ENCODE measurements around the gene TBCEL.

TBCEL gene

DNA sequence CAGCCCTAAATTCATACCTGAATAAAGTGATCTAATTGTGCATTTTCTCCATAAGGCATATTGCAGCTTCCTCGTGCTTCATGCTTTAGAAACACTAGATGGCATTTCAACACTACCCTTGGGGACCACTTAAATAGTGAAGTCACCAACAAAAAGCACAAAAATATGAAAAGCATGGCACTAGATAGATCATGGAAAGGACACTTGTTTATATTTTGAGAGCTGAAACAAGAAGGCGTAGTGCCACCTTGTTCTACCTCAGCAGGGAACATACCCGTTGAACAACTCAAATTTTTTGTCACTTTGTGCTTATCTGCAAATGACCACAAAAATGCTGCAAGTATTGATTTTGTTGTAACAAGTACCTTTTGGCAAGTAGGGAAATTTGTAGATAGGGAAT, 8.6 kb downstream of the TBCEL start:
- Histone ChIP-seq H3K27ac (ENCODE audit: low read length) (no peak overlapping the region), H3K79me2 (ENCODE audit: insufficient read depth, low read length) (no peaks in the 10 kb centered on the region)
- ATAC-seq (ENCODE audit: insufficient read depth, low read depth): no peak

GRCh38 chr11:121033635-121034034, 9.7 kb downstream of the TBCEL start:
- Histone ChIP-seq H3K27me3 (ENCODE audit: insufficient read depth, low read length, poor library complexity) (no peaks in the 10 kb centered on the region), H3K4me2 (ENCODE audit: insufficient read depth, low read length) (no peak overlapping the region), H3K9me3 (ENCODE audit: insufficient read depth, low read length, severe bottlenecking) (no peaks in the 10 kb centered on the region), H3K36me3 (ENCODE audit: insufficient read depth, low read length) (no peaks in the 10 kb centered on the region), H3K9ac (ENCODE audit: low read depth, low read length) (no peak overlapping the region), H3K4me3 (ENCODE audit: low read depth in 1 of 2, low read length in 2 of 2) (no peak overlapping the region), H4K20me1 (ENCODE audit: insufficient read depth, low read length) (no peaks in the 10 kb centered on the region; the same call in 1 of the 2 replicates), H2AFZ (ENCODE audit: low read depth, low read length) (no peak overlapping the region), H3K4me1 (ENCODE audit: insufficient read depth, low read length) (peaks cover 9% of the 10 kb centered on the region; the same call in 1 of the 2 replicates), H3K27ac (ENCODE audit: low read length) (no peak overlapping the region), H3K79me2 (ENCODE audit: insufficient read depth, low read length) (no peaks in the 10 kb centered on the region)
- TF ChIP-seq CTCF (IDR thresholded peaks at IDR 0.05; ENCODE audit: borderline replicate concordance, extremely low read depth, low read length, poor library complexity, severe bottlenecking): no peak
- TF ChIP-seq EZH2 (IDR thresholded peaks at IDR 0.05; ENCODE audit: borderline replicate concordance, low read depth, low read length, severe bottlenecking): no peak
- ATAC-seq (ENCODE audit: insufficient read depth, low read depth) (no peak), DNase-seq (no peak)

More for the DNA sequence above, 8.6 kb downstream of the TBCEL start:
- Histone ChIP-seq H2AFZ (ENCODE audit: low read depth, low read length) (no peak overlapping the region), H3K9me3 (ENCODE audit: insufficient read depth, low read length, severe bottlenecking) (no peaks in the 10 kb centered on the region), H3K27me3 (ENCODE audit: insufficient read depth, low read length, poor library complexity) (no peaks in the 10 kb centered on the region), H4K20me1 (ENCODE audit: insufficient read depth, low read length) (no peaks in the 10 kb centered on the region; the same call in 1 of the 2 replicates), H3K4me2 (ENCODE audit: insufficient read depth, low read length) (no peak overlapping the region), H3K4me1 (ENCODE audit: insufficient read depth, low read length) (peaks cover 9% of the 10 kb centered on the region; the same call in 1 of the 2 replicates), H3K36me3 (ENCODE audit: insufficient read depth, low read length) (no peaks in the 10 kb centered on the region), H3K9ac (ENCODE audit: low read depth, low read length) (no peak overlapping the region), H3K4me3 (ENCODE audit: low read depth in 1 of 2, low read length in 2 of 2) (no peak overlapping the region)
- no peak for DNase-seq
- TF ChIP-seq EZH2 (IDR thresholded peaks at IDR 0.05; ENCODE audit: borderline replicate concordance, low read depth, low read length, severe bottlenecking) (no peak), CTCF (IDR thresholded peaks at IDR 0.05; ENCODE audit: borderline replicate concordance, extremely low read depth, low read length, poor library complexity, severe bottlenecking) (peak; percentile 21)

DNA sequence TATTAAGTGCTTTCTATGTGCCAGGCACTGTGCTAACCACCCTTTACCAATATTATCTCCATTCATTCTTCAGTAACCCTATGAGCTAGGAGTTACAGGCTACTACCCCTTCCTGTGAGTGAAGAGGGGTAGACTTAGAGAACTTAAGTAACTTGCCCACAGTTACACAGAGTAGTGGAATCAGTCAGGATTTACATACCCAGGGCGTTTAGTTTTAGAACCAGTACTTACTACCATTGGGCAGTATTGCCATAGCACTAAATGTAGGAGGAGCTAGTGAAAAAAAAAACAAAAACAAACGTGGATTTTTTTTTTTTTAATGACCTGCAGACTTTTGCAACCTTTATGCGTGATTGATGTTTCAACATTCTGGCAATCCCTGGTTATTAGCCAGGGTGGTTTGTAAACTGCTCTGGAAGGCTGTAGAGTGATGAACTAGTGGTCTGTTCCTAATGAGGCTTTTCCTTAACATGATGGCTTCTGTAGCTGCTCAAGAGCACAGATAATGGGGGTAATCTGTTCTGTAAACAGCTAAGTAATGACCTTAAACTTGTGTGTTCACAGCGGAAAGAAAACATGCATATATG, 11.4 kb downstream of the TBCEL start:
- Histone ChIP-seq H3K27me3 (ENCODE audit: insufficient read depth, low read length, poor library complexity) (no peaks in the 10 kb centered on the region), H3K36me3 (ENCODE audit: insufficient read depth, low read length) (no peaks in the 10 kb centered on the region), H3K9me3 (ENCODE audit: insufficient read depth, low read length, severe bottlenecking) (no peaks in the 10 kb centered on the region), H3K9ac (ENCODE audit: low read depth, low read length) (no peak overlapping the region), H2AFZ (ENCODE audit: low read depth, low read length) (no peak overlapping the region), H3K4me1 (ENCODE audit: insufficient read depth, low read length) (no peaks in the 10 kb centered on the region), H3K27ac (ENCODE audit: low read length) (no peak overlapping the region), H3K79me2 (ENCODE audit: insufficient read depth, low read length) (no peaks in the 10 kb centered on the region), H3K4me3 (ENCODE audit: low read depth in 1 of 2, low read length in 2 of 2) (no peak overlapping the region), H3K4me2 (ENCODE audit: insufficient read depth, low read length) (no peak overlapping the region), H4K20me1 (ENCODE audit: insufficient read depth, low read length) (no peaks in the 10 kb centered on the region; the same call in 1 of the 2 replicates)
- TF ChIP-seq EZH2 (IDR thresholded peaks at IDR 0.05; ENCODE audit: borderline replicate concordance, low read depth, low read length, severe bottlenecking) (no peak), CTCF (IDR thresholded peaks at IDR 0.05; ENCODE audit: borderline replicate concordance, extremely low read depth, low read length, poor library complexity, severe bottlenecking) (no peak)
- no peak for DNase-seq
- ATAC-seq (ENCODE audit: insufficient read depth, low read depth): no peak
